GM19372 (cell line): ENCODE data around the gene MBTPS2.

Source experiments
- ATAC-seq: cut with Tn5 transposase; IDR thresholded peaks from one replicate; pipeline ENCODE4 v1.9.1; 2021; ENCODE audit warnings: mild to moderate bottlenecking, low read depth, moderate library complexity; ENCODE audit not compliant: unreplicated experiment

MBTPS2 gene

DNA sequence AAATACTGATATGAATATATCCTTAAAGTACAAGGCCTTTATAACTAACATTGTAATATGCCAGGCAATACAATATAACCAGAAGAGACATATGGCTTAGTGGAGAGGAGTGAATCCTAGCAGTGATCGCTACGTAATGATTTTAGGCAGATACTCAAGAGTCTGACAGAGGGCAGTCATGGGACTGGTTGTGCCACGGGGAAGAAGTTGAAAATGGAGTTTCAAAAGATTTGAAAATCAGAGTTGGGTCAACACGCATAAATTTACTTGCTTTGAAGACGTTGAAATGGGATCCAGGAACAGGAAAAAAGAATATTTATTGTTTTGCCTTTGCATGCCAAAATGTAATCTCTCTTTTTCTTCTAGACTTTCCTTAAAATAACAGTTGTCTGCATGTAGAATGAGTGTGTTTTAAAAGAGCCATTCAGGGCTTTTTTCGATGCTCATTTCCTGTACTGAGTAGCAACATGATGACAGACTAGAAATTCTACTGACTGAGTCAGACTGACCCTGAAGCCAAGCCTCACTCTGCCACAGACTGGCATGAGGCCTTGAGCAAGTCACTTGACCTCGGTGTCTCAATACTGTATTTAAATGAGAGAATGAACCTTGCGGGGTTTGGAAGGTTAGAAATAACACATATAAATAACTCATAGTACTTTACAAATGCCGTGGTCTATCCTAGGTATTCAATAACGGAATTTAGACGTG, 93.0 kb downstream of the MBTPS2 start:
- ATAC-seq: no peak

DNA sequence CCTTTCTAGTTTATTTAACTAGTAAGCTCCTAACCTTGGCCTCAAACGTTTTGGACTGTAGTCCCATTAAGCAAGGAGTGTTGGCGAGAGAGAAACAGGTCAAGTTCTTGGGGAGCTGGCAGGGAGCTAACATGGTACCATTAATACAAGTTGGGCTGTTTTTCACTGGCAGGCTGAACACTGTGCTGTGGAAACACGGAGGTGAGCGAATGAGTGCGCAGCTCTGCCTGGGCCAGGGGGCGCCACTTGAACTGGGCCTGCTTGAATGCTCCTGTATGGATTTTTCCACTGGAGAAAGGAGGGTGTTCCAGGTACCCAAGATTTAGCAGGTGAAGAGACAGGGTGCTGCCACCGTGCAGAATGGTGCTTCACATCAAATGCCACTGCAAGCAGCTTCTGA, 93.7 kb downstream of the MBTPS2 start:
- ATAC-seq: no peak

DNA sequence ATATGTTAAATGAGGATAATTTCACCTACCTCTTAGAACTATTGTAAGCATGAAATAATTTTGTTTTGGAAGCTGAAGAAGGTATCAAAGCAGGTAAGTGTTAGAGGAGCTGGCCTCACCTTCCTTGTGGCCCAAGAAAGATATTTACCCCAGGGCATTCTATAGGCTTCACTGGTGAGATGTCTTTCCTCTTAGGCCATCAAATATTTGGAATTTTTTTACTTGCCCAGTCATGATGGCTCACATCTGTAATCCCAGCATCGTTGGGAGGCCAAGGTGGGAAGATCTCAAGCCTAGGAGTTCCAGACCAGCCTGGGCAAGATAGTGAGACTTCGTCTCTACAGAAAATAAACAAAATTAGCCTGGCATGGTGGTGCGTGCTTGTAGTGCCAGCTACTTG, 95.0 kb downstream of the MBTPS2 start:
- no peak for ATAC-seq
